KOPT-K1 (cell line): ENCODE measurements around the gene UBLCP1.
"Not testable (repeated sequence)": the region's sequence is repeated elsewhere in the genome, so short reads cannot be mapped to it uniquely, and the experiment has no call there.

Source experiments
- H3K27ac ChIP-seq: fragments of 200-600 bp; sonication (generic); 2 replicates; pipeline ENCODE4 v1.5.1; 2016; ENCODE audit warnings: antibody characterized with exemption, mild to moderate bottlenecking, low read depth, low read length; ENCODE audit not compliant: poor library complexity, severe bottlenecking
- H3K36me3 ChIP-seq: fragments of 200-600 bp; sonication (generic); 2 replicates; pipeline ENCODE4 v1.5.1; 2017; ENCODE audit warnings: antibody characterized with exemption, mild to moderate bottlenecking, low read length, moderate library complexity; ENCODE audit not compliant: insufficient read depth
- H3K9me3 ChIP-seq: fragments of 200-600 bp; sonication (generic); 2 replicates; pipeline ENCODE4 v1.5.1; 2017; ENCODE audit warnings: antibody characterized with exemption, low read length, mild to moderate bottlenecking; ENCODE audit not compliant: insufficient read depth, poor library complexity, severe bottlenecking

UBLCP1 gene

GRCh38 chr5:159240301-159240870 lies 22.7 kb upstream of the UBLCP1 start:
- H3K36me3 ChIP-seq, result no peaks in the 10 kb centered on the region

GRCh38 chr5:159241946-159242552 lies 21.0 kb upstream of the UBLCP1 start:
- no peaks in the 10 kb centered on the region for H3K9me3 ChIP-seq
- H3K36me3 ChIP-seq, result no peaks in the 10 kb centered on the region
- no peak overlapping the region for H3K27ac ChIP-seq

More at GRCh38 chr5:159240301-159240870, 22.7 kb upstream of the UBLCP1 start:
- H3K27ac ChIP-seq, result no peak overlapping the region
- H3K9me3 ChIP-seq, result no peaks in the 10 kb centered on the region

GRCh38 chr5:159242656-159243055 lies 20.4 kb upstream of the UBLCP1 start:
- Histone ChIP-seq H3K9me3 (no peaks in the 10 kb centered on the region), H3K36me3 (no peaks in the 10 kb centered on the region), H3K27ac (no peak overlapping the region)

- H3K27ac ChIP-seq, result no peak overlapping the region
- H3K36me3 ChIP-seq, result no peaks in the 10 kb centered on the region
- no peaks in the 10 kb centered on the region for H3K9me3 ChIP-seq
Observed at GRCh38 chr5:159243385-159243784, 19.7 kb upstream of the UBLCP1 start.

- no peak overlapping the region for H3K27ac ChIP-seq
- no peaks in the 10 kb centered on the region for H3K9me3 ChIP-seq
- H3K36me3 ChIP-seq, result no peaks in the 10 kb centered on the region
Observed at GRCh38 chr5:159244163-159244562, 18.9 kb upstream of the UBLCP1 start.

- H3K9me3 ChIP-seq, result no peaks in the 10 kb centered on the region
- no peak overlapping the region for H3K27ac ChIP-seq
- H3K36me3 ChIP-seq, result no peaks in the 10 kb centered on the region
Observed at GRCh38 chr5:159244890-159245289, 18.2 kb upstream of the UBLCP1 start.

- Histone ChIP-seq H3K27ac (no peak overlapping the region), H3K36me3 (no peaks in the 10 kb centered on the region), H3K9me3 (no peaks in the 10 kb centered on the region)
Observed at GRCh38 chr5:159249158-159249557, 13.9 kb upstream of the UBLCP1 start.

- Histone ChIP-seq H3K27ac (no peak overlapping the region), H3K9me3 (no peaks in the 10 kb centered on the region), H3K36me3 (no peaks in the 10 kb centered on the region)
Observed at GRCh38 chr5:159252195-159252594, 10.9 kb upstream of the UBLCP1 start.

- Histone ChIP-seq H3K36me3 (no peaks in the 10 kb centered on the region), H3K27ac (no peak overlapping the region), H3K9me3 (no peaks in the 10 kb centered on the region)
Observed at GRCh38 chr5:159257007-159257406, 6.1 kb upstream of the UBLCP1 start.

- no peaks in the 10 kb centered on the region for H3K9me3 ChIP-seq
- no peak overlapping the region for H3K27ac ChIP-seq
- H3K36me3 ChIP-seq, result no peaks in the 10 kb centered on the region
Observed at GRCh38 chr5:159257629-159258283, 5.3 kb upstream of the UBLCP1 start.

- Histone ChIP-seq H3K9me3 (no peaks in the 10 kb centered on the region), H3K27ac (no peak overlapping the region), H3K36me3 (no peaks in the 10 kb centered on the region)
Observed at GRCh38 chr5:159258361-159258760, 4.7 kb upstream of the UBLCP1 start.

- not testable (repeated sequence) for H3K9me3 ChIP-seq, H3K27ac ChIP-seq, H3K36me3 ChIP-seq
Observed at GRCh38 chr5:159260212-159260611, 2.9 kb upstream of the UBLCP1 start.

- Histone ChIP-seq H3K9me3 (peaks cover 17% of the 10 kb centered on the region), H3K27ac (peak overlapping the region; percentile 80), H3K36me3 (no peaks in the 10 kb centered on the region; the same call in 1 of the 2 replicates)
Observed at GRCh38 chr5:159262472-159262858, 625 bp upstream of the UBLCP1 start.

GRCh38 chr5:159263569-159263905 lies 447 bp downstream of the UBLCP1 start:
- peak overlapping the region; percentile 80 for H3K27ac ChIP-seq
- peaks cover 4% of the 10 kb centered on the region; the same call in 1 of the 2 replicates for H3K36me3 ChIP-seq
- peaks cover 17% of the 10 kb centered on the region for H3K9me3 ChIP-seq

GRCh38 chr5:159266764-159267163 lies 3.7 kb downstream of the UBLCP1 start:
- Histone ChIP-seq H3K36me3 (peaks cover 34% of the 10 kb centered on the region), H3K9me3 (peaks cover 17% of the 10 kb centered on the region)
- H3K27ac ChIP-seq, result not testable (repeated sequence)

- peaks cover 61% of the 10 kb centered on the region for H3K36me3 ChIP-seq
- H3K27ac ChIP-seq, result no peak overlapping the region
- H3K9me3 ChIP-seq, result peaks cover 17% of the 10 kb centered on the region
Observed at GRCh38 chr5:159269723-159270122, 6.6 kb downstream of the UBLCP1 start.
